HEK293T (cell line): Measurements from ENCODE around the gene ACKR2.

Source experiments
- CTCF ChIA-PET: fragments of 350-600 bp; formaldehyde crosslinking; extraction: SDS; loops from one replicate; lab custom pipeline; 2021; ENCODE audit warnings: antibody characterized with exemption, inconsistent platforms; lab: Yijun Ruan, JAX
- POLR2A ChIA-PET: fragments of 350-600 bp; formaldehyde crosslinking; extraction: SDS; loops from one replicate; lab custom pipeline; 2020; ENCODE audit warnings: antibody characterized with exemption, inconsistent platforms; lab: Yijun Ruan, JAX
- DNase-seq: peaks from one replicate; pipeline ENCODE4 v3.0.0; 2012; ENCODE audit warnings: mixed read lengths; ENCODE audit errors: extremely low spot score
- ARNT ChIP-seq: fragments of 450-650 bp; IDR thresholded peaks from 2 replicates; pipeline ENCODE4 v1.6.1; 2017; ENCODE audit warnings: mild to moderate bottlenecking
- BHLHE40 ChIP-seq: fragments of 450-650 bp; IDR thresholded peaks from 2 replicates; pipeline ENCODE4 v1.6.1; 2016; ENCODE audit warnings: mild to moderate bottlenecking, moderate library complexity, borderline replicate concordance
- CTBP1 ChIP-seq: fragments of 450-650 bp; IDR thresholded peaks from 2 replicates; pipeline ENCODE4 v1.6.1; 2016; ENCODE audit warnings: borderline replicate concordance
- ELF4 ChIP-seq: fragments of 450-650 bp; IDR thresholded peaks from 2 replicates; pipeline ENCODE4 v1.6.1; 2017; ENCODE audit warnings: antibody characterized with exemption
- FOXA1 ChIP-seq: fragments of 450-650 bp; IDR thresholded peaks from 2 replicates; pipeline ENCODE4 v1.6.1; 2016; ENCODE audit warnings: mild to moderate bottlenecking
- FOXK2 ChIP-seq: fragments of 450-650 bp; IDR thresholded peaks from 2 replicates; pipeline ENCODE4 v1.6.1; 2016; ENCODE audit warnings: mild to moderate bottlenecking
- FOXM1 ChIP-seq: fragments of 450-650 bp; IDR thresholded peaks from 2 replicates; pipeline ENCODE4 v1.6.1; 2017; ENCODE audit warnings: mild to moderate bottlenecking, borderline replicate concordance
- HDGF ChIP-seq: fragments of 450-650 bp; IDR thresholded peaks from 2 replicates; pipeline ENCODE4 v1.6.1; 2017; ENCODE audit warnings: antibody characterized with exemption, borderline replicate concordance
- L3MBTL2 ChIP-seq: fragments of 450-650 bp; conservative IDR thresholded peaks from 2 replicates; pipeline ENCODE4 v1.6.1; 2016; ENCODE audit warnings: mild to moderate bottlenecking
- LEF1 ChIP-seq: fragments of 450-650 bp; IDR thresholded peaks from 2 replicates; pipeline ENCODE4 v1.6.1; 2017; ENCODE audit warnings: mild to moderate bottlenecking, borderline replicate concordance
- NFRKB ChIP-seq: fragments of 450-650 bp; IDR thresholded peaks from 2 replicates; pipeline ENCODE4 v1.6.1; 2016; ENCODE audit warnings: mild to moderate bottlenecking, moderate library complexity
- PKNOX1 ChIP-seq: fragments of 450-650 bp; IDR thresholded peaks from 2 replicates; pipeline ENCODE4 v1.6.1; 2016
- SP1 ChIP-seq: fragments of 450-650 bp; IDR thresholded peaks from 2 replicates; pipeline ENCODE4 v1.6.1; 2017
- SUZ12 ChIP-seq: fragments of 450-650 bp; IDR thresholded peaks from 2 replicates; pipeline ENCODE4 v1.6.1; 2016; ENCODE audit warnings: mild to moderate bottlenecking
- TARDBP ChIP-seq: fragments of 450-650 bp; IDR thresholded peaks from 2 replicates; pipeline ENCODE4 v1.6.1; 2016
- ZNF384 ChIP-seq: fragments of 450-650 bp; IDR thresholded peaks from 2 replicates; pipeline ENCODE4 v1.6.1; 2016

The ACKR2 gene

DNA sequence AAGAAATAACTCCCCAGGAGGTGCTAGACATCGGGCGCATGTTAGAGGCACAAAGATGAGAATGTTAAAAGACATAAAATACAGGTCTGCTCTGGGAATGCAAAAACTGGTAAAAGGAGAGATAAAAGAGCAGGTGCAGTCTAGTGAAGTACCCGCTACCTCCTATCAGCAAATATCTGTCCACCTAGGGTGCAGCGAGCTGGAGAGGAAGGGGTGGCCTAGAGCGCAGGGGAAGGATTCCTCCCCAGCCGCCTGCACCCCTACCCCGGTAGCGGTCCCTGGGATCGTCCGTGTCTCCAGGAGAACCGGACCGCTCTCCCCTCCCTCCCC lies 96.5 kb downstream of the ACKR2 start:
- CTCF ChIA-PET, result no interaction called here
- no peak for TF ChIP-seq ZNF384
- TF ChIP-seq NFRKB, result no peak
- no peak for TF ChIP-seq HDGF
- TF ChIP-seq LEF1, result no peak
- no peak for TF ChIP-seq TARDBP
- TF ChIP-seq FOXM1, result no peak
- no peak for TF ChIP-seq ARNT
- no peak for TF ChIP-seq CTBP1
- no peak for TF ChIP-seq SP1
- POLR2A ChIA-PET, result no interaction called here
- no peak for DNase-seq

- TF ChIP-seq HDGF, result no peak
- no peak for TF ChIP-seq LEF1
- no peak for TF ChIP-seq SUZ12
- TF ChIP-seq TARDBP, result no peak
- no peak for TF ChIP-seq SP1
- no peak for TF ChIP-seq NFRKB
- TF ChIP-seq CTBP1, result no peak
- DNase-seq, result no peak
- CTCF ChIA-PET, result no interaction called here
- POLR2A ChIA-PET, result no interaction called here
Measured at GRCh38 chr3:42906070-42906847, 97.0 kb downstream of the ACKR2 start, which contains the start of gene ZNF662. Gene ZNF662, plus strand, starts transcription at chr3:42906142. Its CDS starts 1,973 bp downstream, at chr3:42908115.

- ChIA-PET POLR2A (no interaction called here), CTCF (no interaction called here)
- TF ChIP-seq FOXM1, result no peak
- no peak for TF ChIP-seq TARDBP
- no peak for TF ChIP-seq HDGF
- TF ChIP-seq NFRKB, result no peak
- no peak for TF ChIP-seq FOXK2
- no peak for TF ChIP-seq SUZ12
- no peak for TF ChIP-seq ELF4
- TF ChIP-seq FOXA1, result no peak
- no peak for TF ChIP-seq ARNT
- no peak for TF ChIP-seq SP1
- TF ChIP-seq CTBP1, result no peak
- no peak for TF ChIP-seq LEF1
- TF ChIP-seq ZNF384, result no peak
- TF ChIP-seq PKNOX1, result no peak
- no peak for TF ChIP-seq BHLHE40
- no peak for DNase-seq
Measured at GRCh38 chr3:42906848-42907183, 97.6 kb downstream of the ACKR2 start.

DNA sequence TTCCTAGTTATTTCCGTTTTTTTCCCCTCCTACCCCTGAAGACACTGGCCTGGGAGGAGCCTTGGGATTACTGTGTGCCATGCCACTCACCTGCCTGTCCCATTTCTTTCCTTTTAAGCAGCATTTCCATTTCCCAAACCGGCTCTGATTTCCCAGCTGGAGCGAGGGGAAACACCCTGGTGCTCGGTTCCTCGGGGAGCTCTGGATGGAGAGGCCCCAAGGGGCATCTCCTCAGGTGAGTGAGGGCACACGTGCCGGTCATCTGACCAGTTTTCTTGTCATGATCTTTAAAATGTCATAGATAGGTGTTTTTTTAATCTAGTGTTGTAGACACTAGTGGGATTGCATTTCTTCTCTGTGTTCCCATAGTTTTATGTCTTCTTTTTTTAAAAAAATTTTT lies 99.4 kb downstream of the ACKR2 start:
- no peak for DNase-seq
- ChIA-PET CTCF (no interaction called here), POLR2A (no interaction called here)
- TF ChIP-seq LEF1, result no peak
- TF ChIP-seq TARDBP, result no peak
- TF ChIP-seq FOXK2, result no peak
- no peak for TF ChIP-seq CTBP1
- TF ChIP-seq ARNT, result no peak
- TF ChIP-seq ELF4, result no peak
- TF ChIP-seq HDGF, result no peak
- TF ChIP-seq PKNOX1, result no peak
- no peak for TF ChIP-seq FOXM1
- no peak for TF ChIP-seq SP1
- TF ChIP-seq FOXA1, result no peak
- no peak for TF ChIP-seq NFRKB
- no peak for TF ChIP-seq L3MBTL2
- no peak for TF ChIP-seq ZNF384
- TF ChIP-seq BHLHE40, result no peak
- no peak for TF ChIP-seq SUZ12

- POLR2A ChIA-PET, result no interaction called here
- CTCF ChIA-PET, result no interaction called here
- no peak for TF ChIP-seq ARNT
- no peak for TF ChIP-seq FOXA1
- TF ChIP-seq FOXM1, result no peak
- TF ChIP-seq HDGF, result no peak
- TF ChIP-seq PKNOX1, result no peak
- TF ChIP-seq ZNF384, result no peak
- no peak for TF ChIP-seq ELF4
- TF ChIP-seq SP1, result no peak
- no peak for TF ChIP-seq L3MBTL2
- TF ChIP-seq SUZ12, result no peak
- TF ChIP-seq LEF1, result no peak
- no peak for TF ChIP-seq TARDBP
- TF ChIP-seq NFRKB, result no peak
- TF ChIP-seq CTBP1, result no peak
- no peak for TF ChIP-seq BHLHE40
- TF ChIP-seq FOXK2, result no peak
- DNase-seq, result no peak
Measured at GRCh38 chr3:42911551-42911950, 102.3 kb downstream of the ACKR2 start.

GRCh38 chr3:42914771-42915515 lies 105.7 kb downstream of the ACKR2 start:
- TF ChIP-seq HDGF (no peak), NFRKB (no peak), SUZ12 (no peak), LEF1 (no peak), PKNOX1 (no peak), TARDBP (no peak), FOXK2 (no peak), BHLHE40 (no peak), L3MBTL2 (no peak), FOXM1 (no peak), FOXA1 (no peak), ELF4 (no peak), SP1 (no peak), ZNF384 (no peak), ARNT (no peak), CTBP1 (no peak)
- DNase-seq, result no peak
- ChIA-PET POLR2A (no interaction called here), CTCF (no interaction called here)
